Loucy (cell line): Measurements from ENCODE around the gene SULT1B1.

Source experiments
- EZH2phosphoT487 ChIP-seq: fragments of 200-600 bp; IDR thresholded peaks from 2 replicates; pipeline ENCODE4 v1.6.1; 2018; ENCODE audit warnings: antibody characterized with exemption, mild to moderate bottlenecking, moderate library complexity, borderline replicate concordance
- TF ChIP-seq, protein P1 (sequence below): fragments of 200-600 bp; sonication (generic); conservative IDR thresholded peaks from 2 replicates; pipeline ENCODE4 v1.5.1; 2014; ENCODE audit warnings: mild to moderate bottlenecking, antibody characterized with exemption, low read length

GRCh38 chr4:69781458-69782418 lies 21.3 kb upstream of the SULT1B1 start:
- TF ChIP-seq, protein P1, sequence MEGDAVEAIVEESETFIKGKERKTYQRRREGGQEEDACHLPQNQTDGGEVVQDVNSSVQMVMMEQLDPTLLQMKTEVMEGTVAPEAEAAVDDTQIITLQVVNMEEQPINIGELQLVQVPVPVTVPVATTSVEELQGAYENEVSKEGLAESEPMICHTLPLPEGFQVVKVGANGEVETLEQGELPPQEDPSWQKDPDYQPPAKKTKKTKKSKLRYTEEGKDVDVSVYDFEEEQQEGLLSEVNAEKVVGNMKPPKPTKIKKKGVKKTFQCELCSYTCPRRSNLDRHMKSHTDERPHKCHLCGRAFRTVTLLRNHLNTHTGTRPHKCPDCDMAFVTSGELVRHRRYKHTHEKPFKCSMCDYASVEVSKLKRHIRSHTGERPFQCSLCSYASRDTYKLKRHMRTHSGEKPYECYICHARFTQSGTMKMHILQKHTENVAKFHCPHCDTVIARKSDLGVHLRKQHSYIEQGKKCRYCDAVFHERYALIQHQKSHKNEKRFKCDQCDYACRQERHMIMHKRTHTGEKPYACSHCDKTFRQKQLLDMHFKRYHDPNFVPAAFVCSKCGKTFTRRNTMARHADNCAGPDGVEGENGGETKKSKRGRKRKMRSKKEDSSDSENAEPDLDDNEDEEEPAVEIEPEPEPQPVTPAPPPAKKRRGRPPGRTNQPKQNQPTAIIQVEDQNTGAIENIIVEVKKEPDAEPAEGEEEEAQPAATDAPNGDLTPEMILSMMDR: no peak
- TF ChIP-seq EZH2phosphoT487: no peak
